ENCODE data around the gene AMPH.
"Not testable (repeated sequence)": the region's sequence is repeated elsewhere in the genome, so short reads cannot be mapped to it uniquely, and the experiment has no call there.

Gene AMPH

DNA sequence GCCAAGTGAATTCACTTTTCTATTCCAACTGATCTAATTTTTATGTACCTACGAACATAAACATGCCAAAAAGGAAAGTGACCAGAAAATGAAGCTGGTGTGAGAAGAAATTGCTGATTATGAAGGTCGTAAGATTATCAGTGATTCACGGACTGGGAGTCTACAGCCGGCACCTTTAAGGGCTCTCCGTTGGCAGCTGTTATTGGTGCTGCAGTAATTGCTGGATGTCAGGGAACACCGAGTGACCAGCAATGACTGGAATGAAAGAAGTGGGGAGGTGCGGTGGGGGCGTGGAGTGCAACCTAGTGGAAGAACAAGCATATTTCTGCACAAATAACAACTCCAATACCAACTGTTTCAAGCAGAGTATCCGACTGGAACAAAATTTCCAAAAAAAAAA is 247.9 kb downstream of the AMPH start:
- H3K4me3 Mint-ChIP-seq = no peak overlapping the region
- H3K36me3 Mint-ChIP-seq = peaks cover 6% of the 10 kb centered on the region
- ATAC-seq = no peak
- no peaks in the 10 kb centered on the region for H3K4me1 Mint-ChIP-seq
- no peak overlapping the region for H3K27ac Mint-ChIP-seq
- no peaks in the 10 kb centered on the region for H3K27me3 Mint-ChIP-seq
- no peaks in the 10 kb centered on the region for H3K9me3 Mint-ChIP-seq

DNA sequence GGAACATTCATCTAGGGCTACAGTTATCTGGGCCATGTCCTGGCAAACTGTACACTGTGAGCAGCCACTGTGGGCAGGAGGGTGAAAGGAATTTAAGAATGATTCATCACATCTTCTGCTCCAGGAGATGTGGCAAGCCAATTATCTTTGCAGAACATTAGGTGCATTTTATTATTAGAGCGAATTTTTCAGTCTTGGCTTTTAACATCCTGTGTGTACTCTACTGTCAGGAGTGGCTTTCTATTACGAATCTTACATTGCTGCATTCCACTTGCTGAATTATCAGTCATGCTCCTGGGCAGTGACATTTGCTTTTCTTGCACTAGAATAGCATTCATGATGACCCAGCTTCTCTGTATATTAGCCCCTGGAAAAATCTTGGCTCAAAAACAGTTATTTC is 248.5 kb downstream of the AMPH start:
- H3K27ac Mint-ChIP-seq = no peak overlapping the region
- H3K27me3 Mint-ChIP-seq = no peaks in the 10 kb centered on the region
- H3K4me1 Mint-ChIP-seq = no peaks in the 10 kb centered on the region
- peaks cover 8% of the 10 kb centered on the region for H3K36me3 Mint-ChIP-seq
- no peaks in the 10 kb centered on the region for H3K9me3 Mint-ChIP-seq
- no peak overlapping the region for H3K4me3 Mint-ChIP-seq
- no peak for ATAC-seq

DNA sequence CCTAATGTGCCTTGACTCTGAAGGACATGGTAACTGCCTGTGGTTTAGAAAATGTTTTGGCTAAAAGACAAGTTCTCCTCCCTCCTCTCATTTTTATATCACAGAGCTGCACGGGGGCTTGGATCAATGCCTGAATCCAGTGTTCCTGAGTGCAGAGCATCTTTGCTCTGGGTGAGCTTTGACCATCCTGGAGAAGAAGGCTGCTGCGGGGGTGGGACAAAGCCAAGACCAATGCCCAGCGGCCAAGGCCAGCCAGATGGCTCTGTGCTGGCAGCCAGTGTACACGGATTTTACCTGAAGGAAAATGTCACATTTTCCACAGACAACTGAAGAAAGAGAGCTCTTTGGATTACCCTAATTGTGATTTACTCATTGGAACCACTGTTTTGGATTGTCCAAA is 255.7 kb downstream of the AMPH start:
- H3K4me1 Mint-ChIP-seq = peaks cover 6% of the 10 kb centered on the region
- no peak for ATAC-seq

DNA sequence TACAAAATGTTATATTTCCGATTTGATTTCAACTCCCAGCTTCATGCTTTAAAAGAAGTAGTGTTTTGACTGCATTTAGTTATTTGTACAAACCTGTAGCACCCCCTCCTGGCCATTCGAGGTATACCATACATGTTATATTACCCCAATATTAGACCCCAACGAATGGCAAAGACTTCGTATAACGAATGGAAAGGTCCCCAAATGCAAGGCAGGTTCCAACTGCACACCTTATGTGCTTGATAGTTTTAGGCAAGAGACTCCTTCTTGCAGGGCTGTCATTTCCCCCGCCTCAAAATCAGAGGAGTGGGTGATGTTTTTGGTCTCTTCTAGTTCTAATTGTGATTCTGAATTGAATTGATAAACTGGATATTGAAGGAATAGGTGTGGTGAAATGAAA is 256.7 kb downstream of the AMPH start:
- H3K36me3 Mint-ChIP-seq = peaks cover 12% of the 10 kb centered on the region
- no peak overlapping the region for H3K4me3 Mint-ChIP-seq
- no peaks in the 10 kb centered on the region for H3K27me3 Mint-ChIP-seq
- H3K27ac Mint-ChIP-seq = no peak overlapping the region
- no peak for ATAC-seq
- peaks cover 15% of the 10 kb centered on the region for H3K4me1 Mint-ChIP-seq
- H3K9me3 Mint-ChIP-seq = no peaks in the 10 kb centered on the region

More for the DNA sequence above, 255.7 kb downstream of the AMPH start:
- H3K27me3 Mint-ChIP-seq = no peaks in the 10 kb centered on the region
- H3K4me3 Mint-ChIP-seq = no peak overlapping the region
- H3K27ac Mint-ChIP-seq = no peak overlapping the region
- H3K9me3 Mint-ChIP-seq = no peaks in the 10 kb centered on the region
- H3K36me3 Mint-ChIP-seq = peaks cover 18% of the 10 kb centered on the region

DNA sequence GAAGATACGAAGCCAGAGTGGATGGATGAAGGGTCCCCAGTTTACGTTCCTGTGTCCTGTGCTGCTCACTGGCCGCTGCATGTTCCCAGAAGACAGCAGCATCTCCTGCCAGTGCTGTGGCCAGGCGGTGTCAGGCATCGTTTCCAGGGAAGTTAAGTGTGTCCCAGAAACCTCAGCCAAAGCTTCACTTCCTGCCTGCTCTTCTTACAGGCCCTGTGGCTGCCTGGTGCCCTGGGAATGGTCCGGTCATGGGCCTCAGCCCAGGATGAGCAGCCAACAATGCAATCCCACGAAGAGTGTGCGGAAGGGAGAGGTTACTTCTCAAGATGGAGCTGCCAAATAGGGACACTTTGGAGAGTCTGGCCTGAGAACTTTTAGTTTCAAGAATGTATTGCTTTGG is 258.0 kb downstream of the AMPH start:
- Mint-ChIP-seq H3K4me3 (no peak overlapping the region), H3K36me3 (peaks cover 12% of the 10 kb centered on the region), H3K27me3 (no peaks in the 10 kb centered on the region), H3K9me3 (no peaks in the 10 kb centered on the region), H3K27ac (no peak overlapping the region), H3K4me1 (peaks cover 23% of the 10 kb centered on the region)
- ATAC-seq = no peak

DNA sequence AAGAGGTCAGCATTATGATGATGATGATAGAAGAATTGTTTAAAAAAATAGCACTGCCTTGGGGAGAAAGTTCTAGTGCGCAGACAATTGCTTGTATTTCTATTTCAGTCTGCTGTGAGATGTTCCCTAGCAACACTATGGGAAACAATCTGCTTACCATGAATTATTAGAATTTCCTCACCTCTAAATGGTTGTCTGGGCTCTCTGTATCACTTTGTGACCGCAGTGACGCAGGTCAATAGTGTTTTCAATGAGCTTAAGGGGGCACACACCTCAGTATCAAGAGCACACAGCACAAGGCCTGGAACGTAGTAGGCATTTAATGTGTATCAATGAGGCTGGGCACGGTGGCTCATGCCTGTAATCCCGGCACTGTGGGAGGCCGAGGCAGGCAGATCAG is 258.9 kb downstream of the AMPH start:
- Mint-ChIP-seq H3K9me3 (no peaks in the 10 kb centered on the region), H3K36me3 (peaks cover 7% of the 10 kb centered on the region), H3K27ac (no peak overlapping the region), H3K27me3 (no peaks in the 10 kb centered on the region), H3K4me3 (no peak overlapping the region), H3K4me1 (peaks cover 32% of the 10 kb centered on the region)
- no peak for ATAC-seq

DNA sequence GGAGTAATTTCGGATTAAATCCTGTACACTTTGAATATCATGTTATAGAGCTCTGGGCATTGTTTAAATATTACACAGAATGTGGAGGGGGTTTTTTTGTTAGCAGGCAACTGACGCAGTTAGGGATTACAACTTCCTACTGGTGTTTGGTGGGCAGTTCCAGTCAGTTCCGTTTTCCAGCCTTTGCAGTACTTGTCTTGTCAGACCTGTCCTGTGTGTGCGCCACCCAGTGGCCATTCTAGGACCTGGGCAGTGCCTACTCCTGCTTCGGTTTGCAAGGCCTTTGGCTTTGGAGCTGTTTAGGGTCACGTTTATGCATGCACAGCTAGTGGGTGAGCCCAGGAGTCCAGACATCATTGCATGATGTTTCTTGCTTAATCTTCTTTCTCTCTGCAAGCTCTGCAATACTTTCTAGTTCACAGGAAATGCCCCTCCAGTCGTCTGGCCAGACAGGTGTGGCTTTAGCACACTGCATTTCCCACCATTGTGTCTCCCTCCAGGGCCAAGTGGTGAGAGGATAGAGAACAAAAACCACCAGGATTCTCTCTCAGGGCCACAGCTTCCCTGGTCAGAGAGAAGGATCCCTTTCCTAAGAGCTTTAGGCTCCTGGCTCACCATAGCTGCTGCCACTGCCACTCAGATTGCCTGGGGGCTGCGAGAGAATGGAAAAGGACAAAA is 261.2 kb downstream of the AMPH start:
- Mint-ChIP-seq H3K27ac (peak overlapping the region; percentile 12), H3K27me3 (no peaks in the 10 kb centered on the region), H3K9me3 (no peaks in the 10 kb centered on the region), H3K4me1 (peaks cover 41% of the 10 kb centered on the region), H3K36me3 (no peaks in the 10 kb centered on the region), H3K4me3 (no peak overlapping the region)
- peak; percentile 90 for ATAC-seq

DNA sequence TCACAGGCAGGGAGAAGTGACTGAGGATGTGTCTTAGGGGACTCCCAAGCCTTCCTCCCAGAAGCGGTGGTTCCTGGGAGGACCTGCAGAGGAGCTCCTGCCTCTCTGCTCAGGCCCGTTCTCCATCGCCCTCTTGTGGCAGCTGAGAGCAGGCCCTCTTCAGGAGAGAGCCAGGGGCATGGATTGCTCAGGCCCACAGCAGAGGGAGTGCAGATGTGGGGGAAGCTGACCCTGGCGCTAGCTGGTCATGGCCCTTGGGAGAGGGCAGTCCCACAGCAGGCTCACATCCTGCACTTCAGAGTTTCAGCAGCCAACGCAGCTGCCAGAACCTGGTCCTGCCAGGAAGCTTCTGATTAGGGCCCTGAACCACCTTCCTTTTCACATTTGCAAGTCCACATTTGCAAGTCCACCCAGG is 263.0 kb downstream of the AMPH start:
- Mint-ChIP-seq H3K9me3 (no peaks in the 10 kb centered on the region), H3K36me3 (no peaks in the 10 kb centered on the region), H3K4me1 (peaks cover 47% of the 10 kb centered on the region), H3K4me3 (no peak overlapping the region), H3K27me3 (no peaks in the 10 kb centered on the region), H3K27ac (peak overlapping the region; percentile 81)
- peak; percentile 59 for ATAC-seq

DNA sequence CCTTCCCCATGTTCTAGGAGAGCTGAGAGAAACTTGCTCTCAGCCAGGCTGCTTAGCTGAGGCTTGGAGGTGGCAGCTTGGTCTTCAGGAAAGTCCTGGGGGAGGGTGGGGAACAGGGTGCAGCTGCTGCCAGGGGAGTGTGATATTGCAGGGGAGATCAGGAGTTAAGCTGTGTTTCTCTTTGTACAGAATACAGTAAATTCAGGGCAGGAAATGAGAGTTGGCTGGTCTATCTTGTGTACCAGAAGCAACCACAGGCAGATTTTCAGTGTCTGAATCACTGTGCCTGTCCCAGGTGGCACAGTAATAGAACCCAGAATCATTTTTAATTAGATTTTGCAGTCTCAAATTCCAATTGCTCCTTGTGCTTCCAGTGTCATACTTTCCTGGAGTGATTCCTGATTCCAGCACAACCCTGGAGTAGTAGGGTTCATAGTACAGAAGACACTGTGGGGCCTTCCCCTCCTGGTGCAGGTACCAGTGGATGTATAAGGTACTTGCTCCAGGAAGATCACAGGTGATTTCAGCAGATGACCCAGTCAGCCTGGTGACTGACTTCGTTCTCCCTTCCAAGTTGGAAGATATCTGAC is 263.8 kb downstream of the AMPH start:
- Mint-ChIP-seq H3K4me3 (no peak overlapping the region), H3K36me3 (no peaks in the 10 kb centered on the region), H3K4me1 (peaks cover 55% of the 10 kb centered on the region), H3K9me3 (no peaks in the 10 kb centered on the region), H3K27ac (peak overlapping the region; percentile 81), H3K27me3 (no peaks in the 10 kb centered on the region)
- ATAC-seq = peak; percentile 71

DNA sequence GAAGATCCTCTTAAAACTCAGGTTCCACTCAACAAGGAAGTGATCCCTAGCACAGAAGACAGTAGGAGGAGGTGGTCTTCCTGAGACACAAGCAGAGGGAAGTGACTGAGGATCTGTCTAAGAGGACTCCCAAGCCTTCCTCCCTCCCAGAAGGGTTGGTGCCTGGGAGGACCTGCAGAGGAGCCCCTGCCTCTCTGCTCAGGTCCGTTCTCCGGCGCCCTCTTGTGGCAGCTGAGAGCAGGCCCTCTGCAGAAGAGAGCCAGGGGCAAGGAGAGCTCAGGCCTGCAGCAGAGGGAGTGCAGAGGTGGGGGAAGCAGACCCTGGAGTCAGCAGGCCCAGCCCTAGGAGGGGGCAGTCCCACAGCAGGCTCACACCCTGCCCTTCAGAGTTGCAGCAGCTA is 267.8 kb downstream of the AMPH start:
- ATAC-seq, H3K9me3 Mint-ChIP-seq, H3K36me3 Mint-ChIP-seq, H3K27me3 Mint-ChIP-seq, H3K4me3 Mint-ChIP-seq: not testable (repeated sequence)
- Mint-ChIP-seq H3K4me1 (peaks cover 59% of the 10 kb centered on the region), H3K27ac (peak overlapping the region; percentile 83)

DNA sequence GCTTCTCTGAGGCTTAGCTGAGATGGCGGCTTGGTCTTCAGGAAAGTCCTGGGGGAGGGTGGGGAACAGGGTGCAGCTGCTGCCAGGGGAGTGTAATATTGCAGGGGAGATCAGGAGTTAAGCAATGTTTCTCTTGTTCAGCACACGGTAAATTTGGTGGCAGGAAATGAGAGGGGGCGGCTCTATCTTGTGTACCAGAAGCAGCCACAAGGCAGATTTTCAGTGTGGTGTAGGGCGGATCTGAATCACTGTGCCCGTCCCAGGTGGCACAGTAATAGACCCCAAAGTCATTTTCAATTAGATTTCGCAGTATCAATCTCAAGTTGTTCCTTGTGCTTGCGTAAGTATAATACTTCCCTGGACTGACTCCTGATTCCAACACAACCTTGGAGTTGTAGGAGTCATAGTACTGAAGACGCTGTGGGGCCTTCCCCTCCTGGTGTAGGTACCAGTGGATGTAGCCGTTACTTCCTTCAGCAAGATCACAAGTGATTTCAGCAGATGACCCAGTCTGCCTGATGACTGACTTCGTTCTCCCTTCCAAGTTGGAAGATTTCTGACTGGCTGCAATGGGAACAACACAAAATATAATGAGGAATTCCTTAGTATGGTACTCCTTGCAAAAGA is 268.4 kb downstream of the AMPH start:
- not testable (repeated sequence) for H3K27me3 Mint-ChIP-seq, H3K36me3 Mint-ChIP-seq, H3K9me3 Mint-ChIP-seq
- Mint-ChIP-seq H3K4me1 (peaks cover 59% of the 10 kb centered on the region), H3K4me3 (peak overlapping the region; percentile 68), H3K27ac (peak overlapping the region; percentile 83)
- peak; percentile 60 for ATAC-seq

DNA sequence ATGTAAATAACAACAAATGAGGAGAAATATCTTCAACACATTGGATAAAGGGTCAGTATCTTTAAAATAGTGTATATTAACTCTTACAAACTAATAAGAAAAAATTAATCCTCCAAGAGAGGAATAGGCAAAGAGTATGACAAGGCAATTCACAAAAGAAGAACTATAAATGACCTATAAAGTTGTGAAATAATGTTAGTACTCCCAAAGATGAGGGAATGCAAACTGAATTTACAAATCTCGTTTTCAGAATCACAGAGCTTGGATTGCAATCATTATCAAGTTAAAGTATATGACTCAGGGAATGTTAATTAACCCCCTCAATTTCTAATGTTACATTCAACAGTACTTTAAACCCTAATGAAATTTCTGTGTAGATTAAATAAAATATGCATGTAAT is 270.4 kb downstream of the AMPH start:
- Mint-ChIP-seq H3K4me3 (no peak overlapping the region), H3K27me3 (no peaks in the 10 kb centered on the region), H3K36me3 (peaks cover under 1% of the 10 kb centered on the region), H3K4me1 (peaks cover 54% of the 10 kb centered on the region), H3K9me3 (no peaks in the 10 kb centered on the region), H3K27ac (no peak overlapping the region)
- ATAC-seq = no peak

DNA sequence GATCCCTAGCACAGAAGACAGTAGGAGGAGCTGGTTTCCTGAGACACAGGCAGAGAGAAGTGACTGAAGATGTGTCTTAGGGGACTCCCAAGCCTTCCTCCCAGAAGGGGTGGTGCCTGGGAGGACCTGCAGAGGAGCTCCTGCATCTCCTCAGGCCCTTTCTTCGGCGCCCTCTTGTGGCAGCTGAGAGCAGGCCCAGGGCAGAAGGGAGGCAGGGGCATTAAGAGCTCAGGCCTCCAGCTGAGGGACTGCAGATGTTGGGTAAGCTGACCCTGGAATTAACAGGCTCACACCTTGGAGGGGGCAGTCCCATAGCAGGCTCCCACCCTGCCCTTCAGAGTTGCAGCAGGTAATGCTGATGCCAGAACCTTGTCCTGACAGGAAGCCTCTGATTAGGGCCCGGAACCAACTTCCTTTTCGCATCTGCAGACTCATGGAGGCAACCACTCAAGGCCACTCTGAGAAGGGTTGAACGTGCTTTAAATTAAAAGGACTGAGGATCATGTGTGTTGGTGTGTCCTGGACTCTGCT is 272.0 kb downstream of the AMPH start:
- Mint-ChIP-seq H3K4me3 (peak overlapping the region; percentile 85), H3K4me1 (peaks cover 66% of the 10 kb centered on the region), H3K27ac (peak overlapping the region; percentile 93)
- ATAC-seq = peak; percentile 93
- H3K9me3 Mint-ChIP-seq, H3K27me3 Mint-ChIP-seq, H3K36me3 Mint-ChIP-seq: not testable (repeated sequence)

DNA sequence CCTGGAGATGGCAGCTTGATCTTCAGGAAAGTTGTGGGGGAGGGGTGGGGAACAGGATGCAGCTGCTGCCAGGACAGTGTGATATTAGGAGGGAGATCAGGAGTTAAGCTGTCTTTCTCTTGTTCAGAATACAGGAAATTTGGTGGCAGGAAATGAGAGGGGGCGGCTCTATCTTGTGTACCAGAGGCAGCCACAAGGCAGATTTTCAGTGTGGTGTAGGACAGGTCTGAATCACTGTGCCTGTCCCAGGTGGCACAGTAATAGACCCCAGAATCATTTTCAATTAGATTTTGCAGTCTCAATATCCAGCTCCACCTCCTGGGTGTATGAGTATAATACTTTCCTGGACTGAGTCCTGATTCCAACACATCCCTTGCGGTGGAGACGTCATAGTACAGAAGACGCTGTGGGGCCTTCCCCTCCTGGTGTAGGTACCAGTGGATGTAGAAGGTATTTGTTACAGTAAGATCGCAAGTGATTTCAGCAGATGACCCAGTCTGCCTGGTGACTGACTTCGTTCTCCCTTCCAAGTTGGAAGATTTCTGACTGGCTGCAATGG is 272.8 kb downstream of the AMPH start:
- Mint-ChIP-seq H3K4me1 (peaks cover 70% of the 10 kb centered on the region), H3K4me3 (peak overlapping the region; percentile 85), H3K27ac (peak overlapping the region; percentile 93)
- H3K36me3 Mint-ChIP-seq, H3K9me3 Mint-ChIP-seq, H3K27me3 Mint-ChIP-seq: not testable (repeated sequence)
- peak; percentile 67 for ATAC-seq

DNA sequence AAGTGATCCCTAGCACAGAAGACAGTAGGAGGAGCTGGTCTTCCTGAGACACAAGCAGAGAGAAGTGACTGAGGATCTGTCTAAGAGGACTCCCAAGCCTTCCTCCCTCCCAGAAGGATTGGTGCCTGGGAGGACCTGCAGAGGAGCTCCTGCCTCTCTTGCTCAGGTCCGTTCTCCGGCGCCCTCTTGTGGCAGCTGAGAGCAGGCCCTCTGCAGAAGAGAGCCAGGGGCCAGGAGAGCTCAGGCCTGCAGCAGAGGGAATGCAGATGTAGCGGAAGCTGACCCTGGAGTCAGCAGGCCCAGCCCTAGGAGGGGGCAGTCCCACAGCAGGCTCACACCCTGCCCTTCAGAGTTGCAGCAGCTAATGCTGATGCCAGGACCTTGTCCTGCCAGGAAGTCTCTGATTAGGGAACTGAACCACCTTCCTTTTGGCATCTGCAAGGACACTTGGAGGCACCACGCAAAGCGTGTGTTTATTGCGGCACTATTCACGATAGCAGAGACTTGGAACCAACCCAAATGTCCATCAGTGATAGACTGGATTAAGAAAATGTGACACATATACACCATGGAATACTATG is 276.8 kb downstream of the AMPH start:
- peaks cover 63% of the 10 kb centered on the region for H3K4me1 Mint-ChIP-seq

More for the DNA sequence above, 276.8 kb downstream of the AMPH start:
- not testable (repeated sequence) for H3K4me3 Mint-ChIP-seq, H3K27me3 Mint-ChIP-seq, ATAC-seq, H3K36me3 Mint-ChIP-seq, H3K9me3 Mint-ChIP-seq
- peak overlapping the region; percentile 63 for H3K27ac Mint-ChIP-seq
